ENCODE data around the gene FIBP. TPM values are rescaled to one million over a fixed set of nuclear protein-coding genes. Genes with fewer than 3 reads are reported as not detected.

The FIBP gene
- total and polyA plus RNA-seq, 2 experiments from 2014 or later = 200 to 201 TPM

DNA sequence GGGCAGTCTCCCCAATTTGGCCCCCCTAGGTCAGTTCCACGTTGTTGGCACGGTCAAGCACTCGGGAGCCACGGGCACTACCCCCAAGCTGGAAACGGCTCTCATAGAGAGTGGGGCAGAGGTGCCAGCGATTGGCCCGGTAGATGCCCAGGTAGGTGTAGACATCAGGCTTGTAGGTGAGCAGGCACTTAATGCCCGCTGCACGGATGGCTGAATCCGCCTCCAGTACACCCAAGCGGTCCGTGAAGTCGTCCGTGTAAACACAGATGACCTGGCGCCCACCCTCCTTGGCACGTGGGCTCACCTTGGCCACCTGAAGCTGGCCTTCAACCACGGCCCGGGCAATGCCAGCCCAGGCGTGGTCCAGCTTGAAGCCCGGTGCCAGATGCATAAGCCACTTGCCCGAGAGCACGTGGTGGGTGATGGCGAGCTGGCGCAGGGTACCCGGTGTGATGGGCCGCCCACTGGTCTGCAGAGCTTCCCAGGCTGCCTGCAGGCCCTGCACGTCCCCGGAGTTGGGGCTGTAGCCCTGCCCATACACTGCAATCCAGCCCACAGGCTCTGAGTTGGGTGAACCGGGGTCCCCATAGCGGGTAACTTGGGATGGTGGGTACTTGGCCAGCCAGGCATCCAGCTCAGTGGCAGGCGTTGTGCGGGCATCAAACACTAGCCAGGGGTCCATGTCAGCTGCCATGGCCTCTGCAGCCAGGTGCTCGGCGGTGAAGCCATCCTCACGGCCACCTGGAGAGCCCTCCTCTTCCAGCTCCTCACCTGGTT is 29.4 kb upstream of the FIBP start:
- Histone ChIP-seq H4K20me1 (ENCODE audit: insufficient read depth) (no peaks in the 10 kb centered on the region), H3K36me3 (ENCODE audit: low read depth) (peaks cover 9% of the 10 kb centered on the region; the same call in 1 of the 2 replicates), H3K9me3 (ENCODE audit: low read depth) (no peaks in the 10 kb centered on the region), H3K9ac (peak overlapping the region; percentile 96), H3K27me3 (replicated peaks; ENCODE audit: insufficient read depth) (no peaks in the 10 kb centered on the region), H3K4me2 (ENCODE audit: unreplicated experiment) (peak overlapping the region; percentile 87), H3K4me3 (peak overlapping the region; percentile 83), H3F3A (ENCODE audit: insufficient read depth) (peaks cover 55% of the 10 kb centered on the region), H3K4me1 (ENCODE audit: insufficient read depth) (peaks cover 58% of the 10 kb centered on the region), H3K27ac (peak overlapping the region; percentile 99), H3K79me2 (ENCODE audit: insufficient read depth) (peaks cover 62% of the 10 kb centered on the region), H2AFZ (no peak overlapping the region), H3K9me2 (ENCODE audit: insufficient read depth) (no peaks in the 10 kb centered on the region)
- TF ChIP-seq EZH2 (IDR thresholded peaks at IDR 0.05; ENCODE audit: insufficient read depth, poor library complexity, severe bottlenecking) (no peak), EZH2phosphoT487 (IDR thresholded peaks at IDR 0.05; ENCODE audit: insufficient read depth, low read depth) (no peak)
- peak; percentile 54 for DNase-seq
- 36 to 37% methylated on average over 30 to 35 of the region's 35 CpGs for WGBS, 2 experiments (ENCODE audit: low coverage in 1 of 2, low lambda C conversion rate in 2 of 2, missing lambda C conversion rate in 2 of 2)
- in situ Hi-C loops (cut with MboI) = no loop called here

DNA sequence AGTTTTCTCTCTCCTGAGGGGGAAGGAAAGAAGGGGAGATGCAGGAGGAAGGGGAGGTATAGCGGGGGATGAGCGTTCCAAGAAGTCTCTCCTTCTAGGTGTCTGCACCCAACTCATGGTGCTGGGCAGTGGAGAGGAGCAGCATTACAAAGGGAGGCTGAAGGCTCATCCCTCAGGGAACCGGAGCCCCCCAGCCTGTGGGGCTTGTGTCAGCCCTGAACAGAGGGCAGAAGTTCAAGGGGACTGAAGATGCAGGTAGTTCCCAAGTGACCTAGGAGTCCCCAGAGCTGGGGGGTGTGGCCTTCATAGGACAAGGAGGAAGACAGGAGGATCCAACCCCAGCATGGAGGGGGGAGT is 28.8 kb upstream of the FIBP start:
- Histone ChIP-seq H3K27me3 (replicated peaks; ENCODE audit: insufficient read depth) (no peaks in the 10 kb centered on the region), H3K79me2 (ENCODE audit: insufficient read depth) (peaks cover 57% of the 10 kb centered on the region), H3K27ac (peak overlapping the region; percentile 99), H3K4me3 (peak overlapping the region; percentile 83), H3F3A (ENCODE audit: insufficient read depth) (peaks cover 57% of the 10 kb centered on the region), H3K9me2 (ENCODE audit: insufficient read depth) (no peaks in the 10 kb centered on the region), H3K36me3 (ENCODE audit: low read depth) (peaks cover 3% of the 10 kb centered on the region; the same call in 1 of the 2 replicates), H3K9ac (peak overlapping the region; percentile 96), H3K4me2 (ENCODE audit: unreplicated experiment) (peak overlapping the region; percentile 87), H3K9me3 (ENCODE audit: low read depth) (no peaks in the 10 kb centered on the region), H4K20me1 (ENCODE audit: insufficient read depth) (no peaks in the 10 kb centered on the region), H2AFZ (no peak overlapping the region), H3K4me1 (ENCODE audit: insufficient read depth) (peaks cover 64% of the 10 kb centered on the region)
- no peak for DNase-seq
- no peak for TF ChIP-seq EZH2 (IDR thresholded peaks at IDR 0.05; ENCODE audit: insufficient read depth, poor library complexity, severe bottlenecking)
- TF ChIP-seq EZH2phosphoT487 (IDR thresholded peaks at IDR 0.05; ENCODE audit: insufficient read depth, low read depth) = no peak
- in situ Hi-C loops (cut with MboI) = no loop called here
- WGBS, 2 experiments (ENCODE audit: low coverage in 1 of 2, low lambda C conversion rate in 2 of 2, missing lambda C conversion rate in 2 of 2) = 33 to 57% methylated on average over 3 of the region's 3 CpGs

DNA sequence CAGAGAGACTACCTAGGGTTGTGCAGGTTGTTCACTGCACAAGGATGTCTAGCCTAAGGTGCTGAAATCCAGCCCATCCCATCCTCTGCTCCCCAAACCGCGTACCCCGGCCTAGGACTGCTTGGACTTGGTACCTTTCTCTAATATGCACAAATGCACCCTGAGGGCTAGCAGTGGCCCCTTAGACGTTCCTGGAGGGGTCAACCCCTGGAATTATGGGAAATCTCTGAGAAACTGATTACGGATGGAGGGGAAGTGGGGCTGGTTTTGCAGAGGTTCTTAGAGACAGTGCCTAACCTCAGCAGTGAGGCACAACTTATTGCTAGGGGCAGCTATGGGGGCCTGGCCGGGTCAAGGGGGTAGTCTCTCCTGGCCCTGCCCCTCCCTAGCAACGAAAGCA is 28.1 kb upstream of the FIBP start:
- no peaks in the 10 kb centered on the region for H3K9me2 ChIP-seq (ENCODE audit: insufficient read depth)
- peaks cover 70% of the 10 kb centered on the region for H3K4me1 ChIP-seq (ENCODE audit: insufficient read depth)
- no peak for DNase-seq
- H3K27ac ChIP-seq = peak overlapping the region; percentile 99
- H3K9ac ChIP-seq = peak overlapping the region; percentile 96
- no peaks in the 10 kb centered on the region for H3K27me3 ChIP-seq (replicated peaks; ENCODE audit: insufficient read depth)
- H4K20me1 ChIP-seq (ENCODE audit: insufficient read depth) = no peaks in the 10 kb centered on the region
- H3K9me3 ChIP-seq (ENCODE audit: low read depth) = no peaks in the 10 kb centered on the region
- H3K4me2 ChIP-seq (ENCODE audit: unreplicated experiment) = peak overlapping the region; percentile 87
- H2AFZ ChIP-seq = no peak overlapping the region
- peaks cover 62% of the 10 kb centered on the region for H3F3A ChIP-seq (ENCODE audit: insufficient read depth)
- H3K36me3 ChIP-seq (ENCODE audit: low read depth) = no peaks in the 10 kb centered on the region
- peak overlapping the region; percentile 83 for H3K4me3 ChIP-seq
- 18 to 22% methylated on average over 7 of the region's 7 CpGs for WGBS, 2 experiments (ENCODE audit: low coverage in 1 of 2, low lambda C conversion rate in 2 of 2, missing lambda C conversion rate in 2 of 2)
- in situ Hi-C loops (cut with MboI) = no loop called here
- peaks cover 51% of the 10 kb centered on the region for H3K79me2 ChIP-seq (ENCODE audit: insufficient read depth)
- TF ChIP-seq EZH2phosphoT487 (IDR thresholded peaks at IDR 0.05; ENCODE audit: insufficient read depth, low read depth) (no peak), EZH2 (IDR thresholded peaks at IDR 0.05; ENCODE audit: insufficient read depth, poor library complexity, severe bottlenecking) (no peak)

DNA sequence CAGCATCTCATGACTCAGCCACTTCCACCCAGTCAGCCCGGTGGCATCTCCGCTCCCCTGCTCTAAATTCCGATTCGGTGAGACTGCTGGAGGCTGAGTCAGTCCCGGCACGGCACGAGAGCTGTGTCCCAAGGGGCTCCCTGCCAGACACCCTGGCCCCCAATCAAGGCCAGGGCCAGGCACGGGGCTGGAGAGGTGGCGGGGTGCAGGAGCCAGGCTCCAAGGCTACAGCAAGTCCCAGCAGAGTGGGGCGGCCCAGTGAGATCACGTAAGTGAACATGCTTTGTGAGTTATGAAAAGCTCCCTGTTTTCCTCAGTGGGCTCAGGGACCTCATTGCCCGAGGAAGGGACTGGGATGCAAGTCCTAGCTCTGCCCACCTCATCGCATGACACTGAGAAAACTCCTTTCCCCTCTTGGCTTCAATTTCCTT is 27.6 kb upstream of the FIBP start:
- Histone ChIP-seq H3K4me2 (ENCODE audit: unreplicated experiment) (peak overlapping the region; percentile 87), H3F3A (ENCODE audit: insufficient read depth) (peaks cover 65% of the 10 kb centered on the region), H3K9ac (peak overlapping the region; percentile 96), H3K9me3 (ENCODE audit: low read depth) (no peaks in the 10 kb centered on the region), H3K27ac (peak overlapping the region; percentile 99), H3K27me3 (replicated peaks; ENCODE audit: insufficient read depth) (no peaks in the 10 kb centered on the region), H3K4me1 (ENCODE audit: insufficient read depth) (peaks cover 74% of the 10 kb centered on the region), H3K9me2 (ENCODE audit: insufficient read depth) (no peaks in the 10 kb centered on the region), H2AFZ (no peak overlapping the region), H3K36me3 (ENCODE audit: low read depth) (no peaks in the 10 kb centered on the region), H3K79me2 (ENCODE audit: insufficient read depth) (peaks cover 45% of the 10 kb centered on the region), H4K20me1 (ENCODE audit: insufficient read depth) (no peaks in the 10 kb centered on the region), H3K4me3 (peak overlapping the region; percentile 83)
- WGBS, 2 experiments (ENCODE audit: low coverage in 1 of 2, low lambda C conversion rate in 2 of 2, missing lambda C conversion rate in 2 of 2) = 0 to 4% methylated on average over 12 to 13 of the region's 13 CpGs
- DNase-seq = peak; percentile 99
- TF ChIP-seq EZH2 (IDR thresholded peaks at IDR 0.05; ENCODE audit: insufficient read depth, poor library complexity, severe bottlenecking) = no peak
- TF ChIP-seq EZH2phosphoT487 (IDR thresholded peaks at IDR 0.05; ENCODE audit: insufficient read depth, low read depth) = no peak
- in situ Hi-C loops (cut with MboI) = no loop called here

Data from GM23248 (cell line).